Common myeloid progenitor, CD34-positive (primary cell): ENCODE results near the gene CITED2.

ENCODE experiments used
- CTCF ChIA-PET: fragments of 350-600 bp; sonication (Branson Sonifier 250); formaldehyde crosslinking; loops from one replicate; lab custom pipeline; 2021; ENCODE audit warnings: antibody characterized with exemption; lab: Charles Lee
- POLR2A ChIA-PET: fragments of 350-600 bp; sonication (Branson Sonifier 250); formaldehyde crosslinking; loops from one replicate; lab custom pipeline; 2021; ENCODE audit warnings: antibody characterized with exemption; lab: Charles Lee
- DNase-seq, 3 donors: peaks; one replicate each; pipeline versions ENCODE4 v3.0.0 to v3.0.0-alpha.2; 2013
- H3K27ac ChIP-seq, 2 experiments: 1 replicate in 1 of 2; 2 replicates in 1 of 2; pipeline ENCODE4 v1.7.0; 2013; ENCODE audit warnings: inconsistent platforms in 2 of 2, low read length in 2 of 2, mild to moderate bottlenecking in 2 of 2, low read depth in 1 of 2, moderate library complexity in 1 of 2; ENCODE audit not compliant: severe bottlenecking in 2 of 2, insufficient read depth in 1 of 2, poor library complexity in 1 of 2
- H3K27me3 ChIP-seq, 5 experiments: replicated peaks in 2 of 5; 1 replicate in 3 of 5; 2 replicates in 2 of 5; pipeline versions ENCODE4 v1.6.1 to v1.7.0; 2013; ENCODE audit warnings: low read length in 4 of 5, mild to moderate bottlenecking in 2 of 5, moderate library complexity in 2 of 5, inconsistent platforms in 1 of 5; ENCODE audit not compliant: insufficient read depth in 5 of 5, control insufficient read depth in 4 of 5
- H3K36me3 ChIP-seq, 4 experiments: 1 replicate in 2 of 4; 2 replicates in 2 of 4; pipeline versions ENCODE4 v1.6.1 to v1.7.0; 2013; ENCODE audit warnings: low read length in 3 of 4, control low read depth in 1 of 4, mild to moderate bottlenecking in 1 of 4; ENCODE audit not compliant: control insufficient read depth in 4 of 4, insufficient read depth in 4 of 4
- H3K4me1 ChIP-seq, 4 experiments: 1 replicate in 3 of 4; 2 replicates in 1 of 4; pipeline versions ENCODE4 v1.6.1 to v1.7.1; 2013; ENCODE audit warnings: low read length in 3 of 4, mild to moderate bottlenecking in 3 of 4, control low read depth in 1 of 4, inconsistent platforms in 1 of 4, moderate library complexity in 1 of 4; ENCODE audit not compliant: control insufficient read depth in 4 of 4, insufficient read depth in 4 of 4; ENCODE audit errors: control extremely low read depth in 1 of 4
- H3K4me3 ChIP-seq, 7 experiments: 1 replicate in 4 of 7; 2 replicates in 3 of 7; pipeline versions ENCODE4 v1.5.1 to v1.7.0; 2013; ENCODE audit warnings: mild to moderate bottlenecking in 7 of 7, low read length in 6 of 7, moderate library complexity in 6 of 7, inconsistent platforms in 2 of 7, low read depth in 2 of 7, control low read depth in 1 of 7; ENCODE audit not compliant: insufficient read depth in 4 of 7, control insufficient read depth in 1 of 7; ENCODE audit errors: extremely low read depth in 1 of 7
- H3K9me3 ChIP-seq, 5 experiments: 1 replicate in 4 of 5; 2 replicates in 1 of 5; pipeline versions ENCODE4 v1.6.1 to v1.7.1; 2013; ENCODE audit warnings: low read length in 4 of 5, mild to moderate bottlenecking in 2 of 5, inconsistent platforms in 1 of 5, low read depth in 1 of 5, moderate library complexity in 1 of 5; ENCODE audit not compliant: control insufficient read depth in 4 of 5, insufficient read depth in 2 of 5; ENCODE audit errors: control extremely low read depth in 1 of 5
- WGBS: methylation state at CpG from one replicate; pipeline ENCODE4 v1.1.5; 2013; ENCODE audit not compliant: insufficient coverage; 5-methylcytosine and 5-hydroxymethylcytosine counted together

The CITED2 gene

DNA sequence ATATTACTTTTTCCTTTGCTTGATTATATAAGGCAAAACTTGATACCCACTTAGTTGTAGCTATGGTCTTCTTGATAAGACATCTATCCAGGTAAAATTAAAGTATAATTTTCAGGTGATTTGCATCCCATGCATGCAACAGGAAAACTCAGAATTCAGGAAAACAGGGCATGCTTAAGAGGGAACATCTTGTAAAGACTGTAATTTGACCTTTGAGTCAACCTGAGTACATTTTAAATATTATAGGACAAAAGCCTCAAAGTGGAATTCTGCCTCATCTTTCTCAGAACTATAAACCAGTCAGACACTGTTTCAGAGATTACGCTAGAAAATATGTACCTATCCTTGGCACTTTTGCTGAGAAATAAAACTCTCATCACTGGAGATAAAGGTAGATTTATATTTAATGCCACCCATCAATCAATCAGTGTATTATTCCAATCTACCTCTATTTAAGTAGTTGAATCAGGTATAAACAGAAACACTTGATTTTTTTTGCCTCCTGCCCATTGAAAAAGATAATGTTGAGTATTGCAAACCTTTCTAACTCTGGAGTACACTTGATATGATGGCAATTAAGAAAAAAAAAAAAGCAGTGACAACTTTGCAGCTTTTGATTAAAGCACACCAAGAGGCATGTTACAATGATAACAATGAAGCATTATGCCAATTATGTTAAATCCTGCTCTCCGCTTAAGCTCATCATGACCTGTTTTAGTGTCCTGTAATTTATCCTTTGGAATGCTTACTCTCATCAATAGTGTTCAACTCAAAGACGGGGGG is 2.8 kb downstream of the CITED2 start:
- ChIA-PET POLR2A (no interaction called here), CTCF (interaction anchor here (0.7 to 1.8 kb wide), 5 partner anchors 153 to 554 kb away, joined by 3 to 4 read pairs (median 4); no protein-coding TSS in a partner anchor)
- no peaks in the 10 kb centered on the region for H3K9me3 ChIP-seq
- H3K4me1 ChIP-seq: peaks cover 35 to 65% (median 49%) of the 10 kb centered on the region in 4 experiments
- H3K36me3 ChIP-seq: peaks cover 0 to 12% (median 11%) of the 10 kb centered on the region in 4 experiments
- peak overlapping the region in 6 of 7 experiments; percentile 40 to 99 (median 98) for H3K4me3 ChIP-seq
- H3K27ac ChIP-seq: peak overlapping the region in 1 of 2 experiments; percentile 50
- 83% methylated on average over 1 of the region's 3 CpGs for WGBS
- no peak for DNase-seq
- no peaks in the 10 kb centered on the region for H3K27me3 ChIP-seq

DNA sequence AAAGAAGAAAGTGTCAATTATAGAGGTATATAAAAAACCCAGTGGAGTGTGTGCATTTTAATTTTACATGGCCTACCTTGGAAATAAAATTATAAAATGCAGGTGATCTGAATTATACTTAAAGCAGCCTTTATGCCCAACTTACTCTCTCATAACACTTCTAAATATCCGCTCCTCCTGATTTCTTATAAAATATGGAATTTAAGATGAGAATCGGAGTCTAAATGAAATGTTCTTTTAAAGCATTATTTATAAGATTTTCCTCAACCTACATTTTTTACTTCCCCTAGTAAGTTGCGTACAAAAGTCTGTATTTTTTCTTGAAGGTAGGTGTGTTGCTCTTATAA is 3.5 kb downstream of the CITED2 start:
- CTCF ChIA-PET: interaction anchor here (0.6 to 1.9 kb wide), 9 partner anchors 32 to 684 kb away, joined by 3 to 7 read pairs (median 3); no protein-coding TSS in a partner anchor
- H3K4me3 ChIP-seq: peak overlapping the region in 2 of 7 experiments; percentile 6 to 97

GRCh38 chr6:139370283-139370998 is 4.0 kb downstream of the CITED2 start:
- peaks cover 0 to 12% (median 11%) of the 10 kb centered on the region in 4 experiments for H3K36me3 ChIP-seq
- ChIA-PET CTCF (interaction anchor here (0.6 to 1.9 kb wide), 22 partner anchors 9 to 1551 kb away, joined by 3 to 7 read pairs (median 4); no protein-coding TSS in a partner anchor), POLR2A (no interaction called here)
- no peaks in the 10 kb centered on the region for H3K27me3 ChIP-seq
- peak overlapping the region in 1 of 2 experiments; percentile 51 for H3K27ac ChIP-seq
- DNase-seq: peak; percentile 10 to 47 (median 36)
- peak overlapping the region in 5 of 7 experiments; percentile 5 to 64 (median 43) for H3K4me3 ChIP-seq
- H3K9me3 ChIP-seq: no peaks in the 10 kb centered on the region
- H3K4me1 ChIP-seq: peaks cover 27 to 54% (median 40%) of the 10 kb centered on the region in 4 experiments
- 8% methylated on average over 4 of the region's 5 CpGs for WGBS

More for the DNA sequence above, 3.5 kb downstream of the CITED2 start:
- Histone ChIP-seq H3K9me3 (no peaks in the 10 kb centered on the region), H3K4me1 (peaks cover 31 to 59% (median 43%) of the 10 kb centered on the region in 4 experiments), H3K36me3 (peaks cover 0 to 12% (median 11%) of the 10 kb centered on the region in 4 experiments), H3K27me3 (no peaks in the 10 kb centered on the region), H3K27ac (peak overlapping the region in 1 of 2 experiments; percentile 50)
- no CpG with 5 or more reads among the region's 3 CpGs for WGBS
- POLR2A ChIA-PET: no interaction called here
- DNase-seq: no peak

DNA sequence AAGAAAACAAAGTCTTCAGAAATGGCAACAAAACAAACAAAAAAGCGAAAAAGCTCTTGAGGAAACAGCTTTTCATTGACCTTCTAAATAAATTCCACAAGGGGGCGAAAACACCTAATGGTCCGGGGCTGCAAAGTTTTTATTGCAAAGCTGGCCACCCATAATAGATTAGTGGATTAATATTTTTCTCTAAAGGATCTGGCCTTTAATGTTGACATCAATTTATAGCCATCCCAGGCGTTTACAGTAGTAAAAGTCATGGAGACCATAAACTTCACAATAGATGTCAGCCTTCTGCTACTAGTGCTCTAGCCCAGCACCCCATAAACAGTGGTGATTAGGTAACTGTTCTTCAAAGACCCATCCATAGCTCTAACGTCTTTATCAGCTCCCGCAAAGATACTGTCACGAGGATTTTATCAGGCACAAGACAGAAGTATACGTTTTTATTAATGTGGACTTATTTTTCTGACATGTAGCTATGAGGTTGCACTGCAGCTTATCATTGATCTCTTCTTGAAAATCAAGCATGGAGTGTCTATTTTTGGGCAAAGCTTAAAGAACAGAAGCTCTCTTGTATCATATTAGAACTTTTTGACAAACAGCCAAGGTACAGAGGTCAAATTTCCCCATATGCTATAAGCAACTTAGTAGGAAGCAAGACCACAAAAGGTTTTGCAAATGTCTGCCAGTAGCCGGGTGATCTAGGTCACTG is 4.7 kb downstream of the CITED2 start:
- Histone ChIP-seq H3K9me3 (no peaks in the 10 kb centered on the region), H3K36me3 (peaks cover 0 to 12% (median 11%) of the 10 kb centered on the region in 4 experiments), H3K4me3 (peak overlapping the region in 4 of 7 experiments; percentile 5 to 64 (median 44)), H3K4me1 (peaks cover 25 to 50% (median 38%) of the 10 kb centered on the region in 4 experiments), H3K27me3 (no peaks in the 10 kb centered on the region), H3K27ac (peak overlapping the region in 1 of 2 experiments; percentile 51)
- DNase-seq: peak; percentile 53 to 63 (median 61)
- CTCF ChIA-PET: interaction anchor here (0.7 to 1.9 kb wide), 23 partner anchors 8 to 1552 kb away, joined by 3 to 7 read pairs (median 3); no protein-coding TSS in a partner anchor
- POLR2A ChIA-PET: interaction anchor here (0.5 kb wide), 1 partner anchor 274 kb away, joined by 3 read pairs; no protein-coding TSS in a partner anchor
- WGBS: 9% methylated on average over 3 of the region's 9 CpGs

GRCh38 chr6:139369068-139369467 is 5.4 kb downstream of the CITED2 start:
- no peak overlapping the region for H3K4me3 ChIP-seq
- H3K27me3 ChIP-seq: no peaks in the 10 kb centered on the region
- WGBS: 100% methylated on average over 2 of the region's 2 CpGs
- H3K9me3 ChIP-seq: no peaks in the 10 kb centered on the region
- no peak overlapping the region for H3K27ac ChIP-seq
- no peak for DNase-seq
- POLR2A ChIA-PET: no interaction called here
- CTCF ChIA-PET: interaction anchor here (0.7 to 1.9 kb wide), 15 partner anchors 14 to 1552 kb away, joined by 3 to 7 read pairs (median 4); no protein-coding TSS in a partner anchor
- peaks cover 0 to 12% (median 11%) of the 10 kb centered on the region in 4 experiments for H3K36me3 ChIP-seq
- H3K4me1 ChIP-seq: peaks cover 25 to 53% (median 40%) of the 10 kb centered on the region in 4 experiments

DNA sequence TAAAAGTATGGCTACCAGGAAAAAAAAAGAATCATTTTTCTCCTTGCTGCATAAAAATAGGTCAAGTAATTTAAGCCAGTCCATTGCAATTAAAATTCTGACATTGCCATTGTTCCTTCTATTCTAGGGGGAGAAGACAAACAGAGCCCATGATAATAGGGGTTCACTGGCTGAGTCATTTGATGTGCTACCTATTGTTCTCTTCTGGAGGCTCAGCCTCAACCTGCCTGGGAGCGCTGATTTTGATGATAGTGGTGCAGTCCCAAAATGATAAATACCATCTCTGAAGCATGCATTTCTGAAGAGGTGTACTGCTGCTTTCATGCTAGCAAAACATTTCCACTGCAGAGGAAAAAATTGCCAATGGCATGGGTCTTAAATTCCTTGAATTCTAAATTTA is 5.8 kb downstream of the CITED2 start:
- ChIA-PET CTCF (no interaction called here), POLR2A (no interaction called here)
- peaks cover 0 to 12% (median 10%) of the 10 kb centered on the region in 4 experiments for H3K36me3 ChIP-seq
- H3K4me3 ChIP-seq: no peak overlapping the region
- no CpG with 5 or more reads among the region's 1 CpG for WGBS
- no peaks in the 10 kb centered on the region for H3K27me3 ChIP-seq
- H3K4me1 ChIP-seq: peaks cover 25 to 53% (median 40%) of the 10 kb centered on the region in 4 experiments
- no peak overlapping the region for H3K27ac ChIP-seq
- DNase-seq: no peak
- H3K9me3 ChIP-seq: no peaks in the 10 kb centered on the region
